Lower leg skin (tissue), 3 donors: ENCODE data around the gene CACHD1.

Experiments
- CTCF ChIP-seq, 3 donors: fragments of 450-650 bp; IDR thresholded peaks; one replicate each; pipeline ENCODE4 v1.5.1; 2016; ENCODE audit warnings: antibody characterized with exemption in 3 of 3, mild to moderate bottlenecking in 3 of 3, moderate library complexity in 2 of 3
- POLR2A ChIP-seq, 2 donors: fragments of 450-650 bp; IDR thresholded peaks; one replicate each; pipeline ENCODE4 v1.6.1; 2016 to 2017; ENCODE audit warnings: antibody characterized with exemption in 2 of 2, mild to moderate bottlenecking in 1 of 2, moderate library complexity in 1 of 2

GRCh38 chr1:64484651-64485050 lies 14.7 kb downstream of the CACHD1 start:
- no peak for TF ChIP-seq CTCF (IDR thresholded peaks at IDR 0.05)
- no peak for TF ChIP-seq POLR2A (IDR thresholded peaks at IDR 0.05)
